NCI-H2081 treated with DMSO at 0.1 percent for 48 hours (cell line): ENCODE data around the gene STX4.

Source experiments
- DNase-seq: peaks from one replicate; lab custom pipeline; 2025; lab: John Stamatoyannopoulos, UW

The STX4 gene

DNA sequence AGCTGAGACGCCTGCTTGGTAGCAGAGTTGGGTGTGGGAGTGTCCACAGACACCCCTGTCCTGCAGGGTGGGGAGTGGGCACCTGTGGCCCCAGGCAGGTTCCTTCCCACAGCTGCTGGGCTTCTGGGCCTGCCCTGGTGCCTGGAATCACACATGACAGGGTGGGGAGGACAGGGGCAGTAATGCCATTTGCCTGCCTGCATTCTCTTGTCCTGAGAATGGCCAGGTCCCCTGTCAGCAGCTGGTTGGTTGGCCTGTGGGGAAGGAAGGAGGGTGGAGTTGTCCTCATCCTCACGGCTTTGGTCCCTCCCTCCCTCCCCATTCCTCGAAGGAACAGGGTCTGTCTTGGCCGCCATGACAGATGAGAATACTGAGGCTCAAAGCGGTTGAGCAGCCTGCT is 50.2 kb downstream of the STX4 start:
- DNase-seq: no peak

DNA sequence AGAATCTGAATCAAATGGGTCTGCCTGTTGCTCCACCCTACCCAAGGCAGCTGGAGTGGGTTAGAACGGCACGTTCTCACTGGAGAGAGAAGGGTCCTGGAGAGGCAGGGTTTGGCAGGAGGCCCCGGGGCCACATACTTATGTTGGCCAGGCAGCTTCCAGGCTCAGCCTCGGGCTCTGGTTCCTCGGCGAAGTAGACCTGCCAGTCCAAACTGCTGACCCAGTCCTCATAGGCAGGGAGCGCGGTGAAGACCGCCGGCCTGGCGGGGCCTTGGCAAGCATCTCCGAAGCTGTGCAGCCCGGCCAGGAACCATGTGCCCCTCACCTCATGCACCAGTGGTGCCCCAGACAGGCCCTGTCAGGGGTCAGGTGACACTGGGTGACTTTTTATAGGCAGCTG is 50.6 kb downstream of the STX4 start:
- no peak for DNase-seq

DNA sequence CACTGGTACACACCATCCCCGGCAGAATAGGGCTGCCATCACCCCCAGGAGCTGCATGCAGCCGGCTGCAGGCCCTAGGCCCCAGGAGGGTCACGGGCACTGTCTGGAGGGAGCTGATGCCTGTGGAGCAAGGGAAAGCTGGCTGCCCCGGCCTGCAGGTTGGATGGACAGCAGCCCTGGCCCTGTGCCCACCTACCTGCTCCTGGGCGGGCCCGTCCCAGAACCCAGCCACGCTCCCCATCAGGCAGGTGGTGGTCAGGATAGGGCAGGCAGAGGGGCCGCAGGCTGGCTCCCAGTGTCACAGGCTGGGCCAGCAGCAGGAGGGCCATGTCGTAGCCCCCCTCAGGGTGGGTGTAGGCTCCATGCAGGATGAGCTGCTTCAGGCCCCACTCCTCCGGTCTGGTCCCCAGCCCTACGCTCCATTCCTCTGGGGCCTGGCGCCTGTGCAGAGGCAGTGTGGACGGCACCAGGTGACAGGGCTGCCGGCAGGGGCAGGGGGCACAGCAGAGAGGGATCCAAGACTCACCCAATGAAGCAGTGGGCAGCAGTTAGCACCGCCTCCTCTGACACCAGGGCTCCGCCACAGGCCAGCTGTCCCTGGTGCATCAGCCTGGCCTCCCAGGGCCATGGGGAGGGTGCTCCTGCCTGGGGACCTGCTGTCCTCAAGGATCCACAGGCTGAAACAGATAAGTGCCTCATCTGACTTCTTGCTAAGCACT is 51.4 kb downstream of the STX4 start:
- DNase-seq: no peak

DNA sequence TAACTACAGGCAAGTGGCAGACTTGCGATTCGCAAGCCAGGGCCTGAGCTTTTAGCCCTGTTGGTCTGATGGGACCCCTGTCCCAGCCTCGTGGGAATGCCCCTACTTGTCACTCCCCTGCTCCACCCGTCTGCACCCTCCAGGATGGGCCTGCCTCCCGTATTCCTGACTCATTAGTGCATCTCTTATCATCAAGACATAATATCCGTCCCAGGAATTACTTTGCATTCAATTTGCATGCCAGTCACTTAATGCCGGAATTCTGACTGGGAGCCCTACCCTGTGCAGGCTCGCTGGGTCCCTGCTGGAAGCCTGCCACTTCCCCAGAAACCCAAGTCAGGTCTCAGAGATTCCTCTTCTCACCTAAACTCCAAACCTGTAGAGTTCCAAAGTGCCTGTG is 52.1 kb downstream of the STX4 start:
- no peak for DNase-seq

DNA sequence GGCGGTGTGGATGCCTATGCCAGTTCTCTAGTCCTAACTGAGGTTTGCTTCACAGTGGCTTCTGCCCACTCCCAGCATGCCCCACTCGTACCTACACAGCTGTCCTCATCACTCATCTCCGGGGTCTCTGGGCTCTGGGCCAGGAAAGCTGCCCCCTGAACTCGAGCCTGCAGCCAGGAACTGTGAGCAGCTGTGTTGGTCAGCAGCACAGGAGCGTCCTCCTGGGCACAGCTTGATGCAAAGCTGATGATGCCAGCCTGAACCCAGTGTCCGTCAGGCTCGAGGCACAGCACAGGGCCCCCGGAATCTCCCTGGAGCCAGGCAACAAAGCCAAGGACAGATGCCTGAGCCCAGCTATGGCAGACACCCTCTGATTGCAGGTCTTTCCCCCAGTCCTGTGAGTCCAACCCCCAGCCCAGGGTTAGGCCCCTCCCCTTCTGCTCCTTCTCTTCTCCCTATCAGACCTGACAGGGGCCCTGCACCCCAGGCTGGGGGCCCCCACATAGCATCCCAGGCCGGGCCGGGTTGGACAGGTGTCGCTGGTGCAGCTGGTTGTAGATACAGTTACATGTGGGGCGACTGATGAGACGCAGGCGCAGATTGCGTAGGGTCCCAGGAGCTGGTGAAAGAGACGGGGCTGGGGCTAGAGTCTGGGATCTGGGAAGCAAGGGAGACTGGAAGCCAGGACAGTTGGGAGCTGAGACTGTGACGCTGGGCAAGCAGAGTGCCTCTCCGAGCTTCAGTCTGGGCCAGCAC is 52.7 kb downstream of the STX4 start:
- no peak for DNase-seq

DNA sequence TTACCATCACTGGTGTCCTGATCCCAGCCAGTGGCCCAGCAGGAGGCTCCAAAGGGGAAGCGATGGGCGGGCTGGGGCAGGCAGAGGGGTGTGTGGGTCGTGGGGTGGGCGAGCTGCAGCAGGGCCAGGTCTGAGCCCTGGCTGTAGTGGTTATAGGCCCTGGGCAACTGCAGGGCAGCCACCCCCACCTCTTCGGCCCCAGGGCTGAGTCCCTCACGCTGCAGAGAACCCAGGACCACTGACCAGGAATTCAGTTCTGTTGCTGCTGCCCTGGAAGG is 53.2 kb downstream of the STX4 start:
- DNase-seq: no peak

DNA sequence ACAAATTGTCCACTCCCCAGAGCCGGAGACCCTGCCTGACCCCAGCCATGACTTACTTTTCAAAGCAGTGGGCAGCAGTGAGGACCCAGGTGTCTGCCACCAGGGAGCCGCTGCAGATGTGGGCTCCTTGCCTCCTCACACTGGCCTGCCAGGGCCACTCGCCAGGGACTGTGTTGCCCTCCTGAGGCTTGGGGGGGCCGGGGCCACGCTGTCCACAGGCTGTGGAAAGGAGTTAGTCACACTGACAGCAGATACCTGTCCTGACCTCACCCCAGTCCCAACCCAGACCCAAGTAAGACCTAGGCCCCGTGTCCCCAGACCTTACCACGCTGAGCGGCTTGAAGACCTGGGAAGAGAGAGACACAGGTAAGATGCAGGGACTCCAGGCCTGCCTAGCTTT is 54.1 kb downstream of the STX4 start:
- no peak for DNase-seq

DNA sequence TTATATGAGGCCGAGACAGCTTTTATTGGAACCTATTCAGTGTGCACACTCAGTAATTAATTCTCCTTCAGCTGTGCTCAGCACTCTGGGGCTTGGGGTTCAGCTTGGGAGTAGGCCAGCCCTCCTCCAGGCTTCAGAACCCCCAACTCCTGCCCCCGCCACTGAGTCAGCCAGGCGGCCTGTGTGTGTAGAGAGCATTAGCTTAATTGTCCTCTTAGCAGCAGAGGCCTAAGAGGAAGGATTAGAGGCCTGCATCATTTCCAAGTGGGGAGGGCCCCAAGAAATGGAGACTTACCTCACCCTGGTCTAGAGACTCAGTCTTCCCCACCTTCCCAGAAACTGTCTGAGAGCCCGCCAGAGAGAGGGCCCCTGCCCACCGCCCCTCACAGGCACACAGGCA is 54.6 kb downstream of the STX4 start:
- no peak for DNase-seq

DNA sequence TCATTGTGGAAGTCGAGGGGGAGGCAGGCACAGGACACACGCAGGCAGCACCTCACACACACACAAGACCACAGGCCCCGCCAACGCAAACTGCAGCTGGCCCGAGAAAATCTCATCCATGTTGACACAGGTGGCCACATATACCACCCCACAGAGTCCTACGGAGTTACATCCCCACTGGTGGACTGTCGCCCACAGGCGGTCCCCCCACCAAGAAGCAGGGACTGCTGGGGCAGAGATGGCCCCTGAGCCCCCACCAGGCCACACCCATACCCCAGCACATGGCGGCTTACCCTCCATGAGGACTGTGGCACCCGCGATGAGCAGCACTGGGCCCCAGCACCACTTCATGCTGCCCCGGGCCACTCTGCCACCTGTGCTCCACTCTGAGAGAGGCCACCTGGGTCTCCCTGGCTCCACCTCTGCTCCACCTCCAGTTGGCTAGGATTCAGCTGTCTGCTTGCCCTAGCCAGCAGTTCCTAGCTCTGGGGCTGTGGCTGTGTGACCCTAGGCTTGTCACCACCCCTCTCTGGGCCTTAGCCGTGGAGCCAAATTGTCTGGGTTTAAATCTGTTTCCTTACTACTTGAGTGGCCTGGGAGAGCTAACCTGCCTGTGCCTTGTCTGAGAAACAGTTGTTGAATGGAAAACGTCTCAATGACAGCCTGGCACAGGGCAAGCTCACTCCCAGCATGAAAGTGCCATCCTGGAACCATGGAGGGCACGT is 55.3 kb downstream of the STX4 start, which contains the start of gene PRSS53:
PRSS53 (minus strand) TSS at position 485 of the 725 bp plus-strand sequence; CDS start at position 351, 134 bp downstream.
- no peak for DNase-seq

DNA sequence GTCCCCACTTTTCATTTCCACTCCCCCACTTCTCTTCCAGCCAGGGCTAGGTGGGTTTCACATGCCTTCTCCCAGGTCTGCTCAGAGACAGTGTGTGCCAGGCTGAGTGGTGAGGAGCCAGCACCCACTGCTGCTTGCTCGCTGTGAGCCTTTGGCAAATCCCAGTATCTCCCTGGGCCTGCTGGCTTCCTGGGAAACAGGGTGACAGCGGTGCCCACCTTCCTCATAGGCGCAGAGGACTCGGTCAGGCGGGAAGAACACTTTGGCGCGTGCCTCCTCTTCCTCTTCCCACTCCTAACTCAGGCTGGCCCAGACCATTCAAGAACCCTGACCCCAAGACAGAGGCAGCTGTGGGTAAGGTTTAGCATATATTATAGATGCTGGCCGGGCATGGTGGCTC is 55.8 kb downstream of the STX4 start:
- no peak for DNase-seq
